ENCODE measurements around the gene IQGAP1. TPM values are rescaled to one million over a fixed set of nuclear protein-coding genes. Genes with fewer than 3 reads are reported as not detected.

The IQGAP1 gene
- total and polyA plus RNA-seq, 11 donors: 18.9 to 115 (median 36.1) TPM

GRCh38 chr15:90402223-90402622, 14.2 kb downstream of the IQGAP1 start:
- H3K9me3 ChIP-seq: no peaks in the 10 kb centered on the region
- ATAC-seq (peak; percentile 32 to 82 (median 72)), DNase-seq (peak in 3 of 5 donors; percentile 19 to 49 (median 45))
- no peaks in the 10 kb centered on the region for H3K36me3 ChIP-seq
- intact Hi-C loops (cut with DNase I): loop anchor here in 1 of 10 donors (5.0 kb wide), 1 partner anchor 35 kb away; no protein-coding TSS in a partner anchor
- H3K27ac ChIP-seq: peak overlapping the region; percentile 70 to 94 (median 84)
- no peaks in the 10 kb centered on the region for H3K27me3 ChIP-seq
- peaks cover 7 to 99% (median 59%) of the 10 kb centered on the region in 12 donors for H3K4me1 ChIP-seq
- no peak overlapping the region for H3K4me3 ChIP-seq
- TF ChIP-seq POLR2A (IDR thresholded peaks at IDR 0.05) (no peak), CTCF (IDR thresholded peaks at IDR 0.05) (no peak)

GRCh38 chr15:90402767-90403166, 14.7 kb downstream of the IQGAP1 start:
- Histone ChIP-seq H3K4me1 (peaks cover 12 to 99% (median 63%) of the 10 kb centered on the region in 12 donors), H3K4me3 (no peak overlapping the region), H3K27ac (peak overlapping the region in 11 of 12 donors; percentile 70 to 94 (median 84)), H3K27me3 (no peaks in the 10 kb centered on the region), H3K36me3 (no peaks in the 10 kb centered on the region), H3K9me3 (no peaks in the 10 kb centered on the region)
- intact Hi-C loops (cut with DNase I): loop anchor here in 1 of 10 donors (5.0 kb wide), 1 partner anchor 35 kb away; no protein-coding TSS in a partner anchor
- 85 to 90% (median 86%) methylated on average over 3 of the region's 3 CpGs for WGBS, 4 donors
- DNase-seq: no peak
- no peak for ATAC-seq
- TF ChIP-seq POLR2A (IDR thresholded peaks at IDR 0.05) (no peak), CTCF (IDR thresholded peaks at IDR 0.05) (no peak)

GRCh38 chr15:90405055-90405607, 17.1 kb downstream of the IQGAP1 start:
- WGBS, 4 donors: 41 to 79% (median 67%) methylated on average over 3 of the region's 3 CpGs

More at GRCh38 chr15:90405055-90405607, 17.1 kb downstream of the IQGAP1 start:
- DNase-seq (no peak), ATAC-seq (no peak)
- H3K9me3 ChIP-seq: no peaks in the 10 kb centered on the region
- H3K4me1 ChIP-seq: peaks cover 12 to 90% (median 65%) of the 10 kb centered on the region in 12 donors
- peaks cover 0 to 7% (median 0%) of the 10 kb centered on the region in 9 donors for H3K36me3 ChIP-seq
- intact Hi-C loops (cut with DNase I): loop anchor here in 1 of 10 donors (2.0 kb wide), 1 partner anchor 16 kb away; the partner anchor contains the start of gene IQGAP1
- TF ChIP-seq POLR2A (IDR thresholded peaks at IDR 0.05) (no peak), CTCF (IDR thresholded peaks at IDR 0.05) (no peak)
- no peaks in the 10 kb centered on the region for H3K27me3 ChIP-seq
- H3K4me3 ChIP-seq: no peak overlapping the region
- peak overlapping the region in 2 of 12 donors; percentile 10 to 87 for H3K27ac ChIP-seq
